Calu3 (cell line): ENCODE data around the gene GTPBP6. TPM values are rescaled to one million over a fixed set of nuclear protein-coding genes. Genes with fewer than 3 reads are reported as not detected.

Experiments used
- BruUV-seq: library from RNA; stranded (reverse); fragments of 400-500 nt; replicated peaks from 2 replicates; lab custom pipeline; 2021; lab: Mats Ljungman, UMichigan
- CTCF ChIA-PET: fragments of 300-600 bp; sonication (Branson Sonifier 250); formaldehyde crosslinking; loops from one replicate; lab custom pipeline; 2022; ENCODE audit warnings: antibody characterized with exemption; lab: Charles Lee
- DNase-seq: peaks from one replicate; pipeline ENCODE4 v3.0.0; 2022
- H3K27ac Mint-ChIP-seq: one replicate; pipeline ENCODE4 v1.8.0; 2022; ENCODE audit warnings: mixed read lengths; ENCODE audit not compliant: unreplicated experiment
- H3K27me3 Mint-ChIP-seq: one replicate; pipeline ENCODE4 v1.8.0; 2022; ENCODE audit warnings: mixed read lengths; ENCODE audit not compliant: unreplicated experiment
- H3K36me3 Mint-ChIP-seq: one replicate; pipeline ENCODE4 v1.8.0; 2022; ENCODE audit warnings: mild to moderate bottlenecking, moderate library complexity, mixed read lengths; ENCODE audit not compliant: insufficient read depth, unreplicated experiment
- H3K4me1 Mint-ChIP-seq: one replicate; pipeline ENCODE4 v1.8.0; 2022; ENCODE audit warnings: mild to moderate bottlenecking, low read depth, mixed read lengths; ENCODE audit not compliant: unreplicated experiment
- H3K4me3 Mint-ChIP-seq: one replicate; pipeline ENCODE4 v1.8.0; 2022; ENCODE audit warnings: mild to moderate bottlenecking, low read depth, moderate library complexity, mixed read lengths; ENCODE audit not compliant: unreplicated experiment
- H3K9me3 Mint-ChIP-seq: one replicate; pipeline ENCODE4 v1.8.0; 2022; ENCODE audit warnings: low read depth, mixed read lengths; ENCODE audit not compliant: unreplicated experiment
- CTCF ChIP-seq: fragments of 200-600 bp; IDR thresholded peaks from one replicate; pipeline ENCODE4 v1.8.0; 2022; ENCODE audit warnings: antibody characterized with exemption; ENCODE audit not compliant: unreplicated experiment
- intact Hi-C: fragments of 100-400 bp; cut with micrococcal nuclease; formaldehyde crosslinking; loops from one replicate; pipeline ENCODE4 v1.10.0; 2022; ENCODE audit not compliant: unreplicated experiment
- total RNA-seq: library from RNA; stranded (reverse); gene quantifications from 2 replicates; pipeline ENCODE4 v1.2.3, GENCODE V29; 2022

Gene GTPBP6
- total RNA-seq, 1 experiment from 2014 or later = 32.9 TPM

- TF ChIP-seq CTCF = no peak
- Mint-ChIP-seq H3K9me3 (no peaks in the 10 kb centered on the region), H3K27ac (peak overlapping the region; percentile 94), H3K36me3 (peaks cover 15% of the 10 kb centered on the region), H3K4me1 (peaks cover 36% of the 10 kb centered on the region), H3K4me3 (no peak overlapping the region), H3K27me3 (no peaks in the 10 kb centered on the region)
- intact Hi-C loops = no loop called here
- no peak for DNase-seq
- CTCF ChIA-PET = no interaction called here
- no TSS peak for BruUV-seq
Measured at GRCh38 chrX:262381-262909, 56.2 kb downstream of the GTPBP6 start.

- peak overlapping the region; percentile 94 for H3K27ac Mint-ChIP-seq
- H3K36me3 Mint-ChIP-seq = peaks cover 15% of the 10 kb centered on the region
- H3K4me3 Mint-ChIP-seq = peak overlapping the region; percentile 64
- H3K9me3 Mint-ChIP-seq = no peaks in the 10 kb centered on the region
- CTCF ChIA-PET = no interaction called here
- TSS peak; percentile 48 for BruUV-seq
- H3K27me3 Mint-ChIP-seq = no peaks in the 10 kb centered on the region
- DNase-seq = no peak
- peaks cover 36% of the 10 kb centered on the region for H3K4me1 Mint-ChIP-seq
- intact Hi-C loops = no loop called here
- no peak for TF ChIP-seq CTCF
Measured at GRCh38 chrX:261919-262352, 56.7 kb downstream of the GTPBP6 start.

GRCh38 chrX:261167-261918 is 57.3 kb downstream of the GTPBP6 start:
- H3K4me3 Mint-ChIP-seq = peak overlapping the region; percentile 64
- peaks cover 36% of the 10 kb centered on the region for H3K4me1 Mint-ChIP-seq
- H3K27me3 Mint-ChIP-seq = no peaks in the 10 kb centered on the region
- no TSS peak for BruUV-seq
- intact Hi-C loops = no loop called here
- H3K9me3 Mint-ChIP-seq = no peaks in the 10 kb centered on the region
- CTCF ChIA-PET = no interaction called here
- DNase-seq = peak; percentile 68
- peak overlapping the region; percentile 94 for H3K27ac Mint-ChIP-seq
- no peak for TF ChIP-seq CTCF
- peaks cover 15% of the 10 kb centered on the region for H3K36me3 Mint-ChIP-seq

- DNase-seq = peak; percentile 67
- no peak overlapping the region for H3K27ac Mint-ChIP-seq
Measured at GRCh38 chrX:259692-260355, 58.8 kb downstream of the GTPBP6 start.

More at GRCh38 chrX:259692-260355, 58.8 kb downstream of the GTPBP6 start:
- no peaks in the 10 kb centered on the region for H3K27me3 Mint-ChIP-seq
- H3K4me3 Mint-ChIP-seq = peak overlapping the region; percentile 51
- TF ChIP-seq CTCF = no peak
- CTCF ChIA-PET = no interaction called here
- BruUV-seq = TSS peak; percentile 80
- peaks cover 23% of the 10 kb centered on the region for H3K4me1 Mint-ChIP-seq
- peaks cover 15% of the 10 kb centered on the region for H3K36me3 Mint-ChIP-seq
- intact Hi-C loops = no loop called here
- H3K9me3 Mint-ChIP-seq = no peaks in the 10 kb centered on the region
